ENCODE results near the gene NR3C1.
A peak's percentile ranks its signal among the peaks of the same experiment; 100 is the strongest.
"Not testable (repeated sequence)": the region's sequence is repeated elsewhere in the genome, so short reads cannot be mapped to it uniquely, and the experiment has no call there.

The NR3C1 gene

DNA sequence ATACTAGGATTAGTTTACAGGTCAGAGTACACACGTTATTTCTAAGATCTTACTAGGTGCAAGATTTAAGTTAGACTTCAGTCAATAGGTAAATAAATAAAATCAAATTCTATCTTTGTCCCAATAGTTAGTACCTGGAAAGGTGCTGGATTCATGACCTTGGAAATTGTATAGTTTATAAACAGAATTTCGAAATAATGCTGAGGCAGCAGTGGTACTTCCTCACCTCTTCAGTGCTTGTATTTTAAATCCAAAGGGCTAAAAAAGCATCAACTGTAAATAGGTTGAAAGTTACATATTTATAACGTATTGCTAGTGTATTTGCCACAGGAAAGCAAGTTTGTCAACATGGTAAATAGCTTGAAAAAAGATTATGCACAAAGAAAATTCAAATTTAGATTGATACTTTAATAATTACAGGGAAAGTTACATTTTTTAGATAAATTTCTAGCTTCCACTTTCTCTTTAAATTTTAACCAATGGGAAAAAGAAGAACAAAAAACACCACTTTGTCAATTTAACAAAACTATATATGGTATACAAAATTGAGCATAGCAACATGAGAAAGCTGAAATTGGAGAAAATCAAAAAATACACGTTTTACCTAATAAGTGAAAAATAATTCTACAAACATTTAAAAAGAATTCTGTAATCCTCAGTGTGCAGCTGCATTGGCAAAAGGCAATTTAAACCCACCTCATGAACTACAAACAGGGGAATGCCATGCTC, 46.5 kb downstream of the NR3C1 start:
- no peak for DNase-seq

DNA sequence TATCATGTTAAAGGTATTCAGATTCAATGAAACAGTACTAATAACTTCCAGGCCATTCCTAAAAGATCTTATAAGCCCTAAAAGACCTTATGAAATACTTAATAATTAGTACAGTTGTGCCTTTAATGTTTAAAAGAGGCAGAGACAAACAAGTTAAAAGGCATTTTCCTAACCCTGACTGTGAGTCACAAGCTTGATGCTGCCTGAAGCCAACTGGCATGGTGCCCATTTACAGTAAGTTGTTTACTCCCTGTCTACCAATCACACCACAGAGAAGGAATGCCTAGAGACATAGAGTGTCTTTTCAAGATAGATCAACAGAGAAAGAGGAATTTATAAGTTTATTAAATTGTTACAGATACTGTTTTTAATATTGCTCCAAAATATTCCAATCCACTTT, 47.8 kb downstream of the NR3C1 start:
- peak; percentile 57 for DNase-seq

DNA sequence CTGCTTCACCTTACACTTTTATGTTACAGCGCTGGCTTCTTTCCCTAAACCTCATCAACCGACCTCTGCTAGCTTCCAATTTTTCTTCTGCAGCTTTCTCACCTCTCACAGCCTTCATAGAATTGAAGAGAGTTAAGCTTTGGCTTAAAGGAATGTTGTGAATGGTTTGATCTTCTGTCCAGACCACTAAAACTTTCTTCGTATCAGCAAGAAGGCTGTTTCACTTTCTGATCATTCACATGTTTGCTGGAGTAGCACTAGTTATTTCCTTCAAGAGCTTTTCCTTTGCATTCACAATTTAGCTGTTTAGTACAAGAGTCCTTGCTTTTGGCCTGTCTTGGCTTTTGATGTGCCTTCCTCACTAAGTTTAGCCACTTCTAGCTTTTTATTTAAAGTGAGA, 49.5 kb downstream of the NR3C1 start:
- no peak for DNase-seq

- no peak for DNase-seq
These were observed 50.8 kb downstream of the NR3C1 start for GRCh38 chr5:143352691-143353090.

- DNase-seq, result no peak
These were observed 52.5 kb downstream of the NR3C1 start for GRCh38 chr5:143350751-143351602.

- DNase-seq, result no peak
These were observed 53.1 kb downstream of the NR3C1 start for GRCh38 chr5:143350341-143350740.

GRCh38 chr5:143349177-143349576, 54.3 kb downstream of the NR3C1 start:
- no peak for DNase-seq

DNA sequence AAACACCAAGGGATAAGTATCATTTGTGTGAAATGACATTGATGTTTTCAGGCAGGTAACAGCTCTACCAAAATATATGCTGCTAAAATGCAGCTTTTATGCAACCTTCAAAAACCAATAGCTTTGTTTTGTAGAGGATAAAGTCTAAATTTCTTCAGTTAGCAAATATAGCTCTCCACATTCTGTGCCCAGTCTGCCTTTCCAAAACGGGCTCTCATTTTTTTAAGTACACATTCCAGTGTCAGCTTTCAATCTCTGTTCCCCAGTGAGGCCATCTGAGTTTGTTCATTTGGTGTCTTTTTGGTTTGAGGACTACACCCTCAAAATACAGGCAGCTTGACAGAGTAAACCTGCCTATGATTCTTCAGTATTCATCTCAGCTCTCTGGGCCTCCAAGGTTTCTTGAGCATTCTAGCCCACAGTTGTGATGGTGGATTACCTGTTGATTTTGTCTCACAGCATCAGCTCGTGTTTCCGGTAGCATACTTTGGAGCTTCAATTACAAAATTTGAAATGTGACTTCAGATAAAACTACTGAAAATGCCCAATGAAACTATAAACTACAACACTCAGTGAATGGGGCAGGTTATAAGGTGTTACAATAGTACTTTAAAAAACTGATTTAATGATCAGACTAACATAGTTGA, 55.7 kb downstream of the NR3C1 start:
- DNase-seq, result no peak

GRCh38 chr5:143347046-143347445, 56.4 kb downstream of the NR3C1 start:
- no peak for DNase-seq

- DNase-seq, result no peak
These were observed 57.6 kb downstream of the NR3C1 start for GRCh38 chr5:143345671-143346440.

DNA sequence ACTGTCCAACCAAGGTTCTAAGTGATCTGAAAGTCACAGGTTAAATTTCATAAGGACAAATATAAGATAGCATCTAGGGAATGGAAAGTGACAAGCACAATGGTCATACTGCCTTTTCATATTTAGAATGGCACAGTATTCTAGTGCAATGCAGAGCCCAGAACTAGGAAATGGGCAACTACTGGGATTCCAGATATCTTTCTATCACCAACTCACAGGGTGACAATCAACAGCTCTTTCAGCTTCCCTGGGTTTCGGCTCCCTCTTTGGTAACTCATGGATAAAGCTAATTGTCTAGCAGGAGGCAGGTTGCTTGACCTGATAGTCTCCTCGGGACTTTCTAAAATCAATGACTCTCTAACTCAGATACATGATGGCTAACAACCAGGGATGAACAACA, 60.4 kb downstream of the NR3C1 start:
- no peak for DNase-seq

DNA sequence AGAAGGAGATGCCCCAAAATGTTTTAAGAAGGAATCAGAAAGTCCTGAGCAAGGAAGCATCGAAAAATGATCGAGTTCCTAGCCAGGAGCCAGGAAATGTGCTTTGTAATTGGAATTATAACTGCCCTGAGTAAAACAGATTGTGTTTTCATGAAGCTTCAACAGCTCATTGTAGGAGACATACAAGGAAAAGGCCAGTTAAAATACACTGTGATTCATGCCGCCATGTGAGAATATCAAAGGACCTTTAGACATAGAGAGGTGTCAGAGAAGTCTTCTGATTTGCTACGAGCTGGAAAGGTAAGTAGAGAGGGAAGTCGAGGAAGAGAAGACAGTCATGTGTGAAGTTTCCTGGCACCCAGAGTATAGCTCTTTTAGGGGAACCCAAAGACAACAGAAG, 60.9 kb downstream of the NR3C1 start:
- no peak for DNase-seq

- no peak for DNase-seq
These were observed 61.5 kb downstream of the NR3C1 start for GRCh38 chr5:143341807-143342570.

- DNase-seq, result no peak
These were observed 62.4 kb downstream of the NR3C1 start for GRCh38 chr5:143340891-143341685.

- no peak for DNase-seq
These were observed 64.7 kb downstream of the NR3C1 start for GRCh38 chr5:143338658-143339366.

DNA sequence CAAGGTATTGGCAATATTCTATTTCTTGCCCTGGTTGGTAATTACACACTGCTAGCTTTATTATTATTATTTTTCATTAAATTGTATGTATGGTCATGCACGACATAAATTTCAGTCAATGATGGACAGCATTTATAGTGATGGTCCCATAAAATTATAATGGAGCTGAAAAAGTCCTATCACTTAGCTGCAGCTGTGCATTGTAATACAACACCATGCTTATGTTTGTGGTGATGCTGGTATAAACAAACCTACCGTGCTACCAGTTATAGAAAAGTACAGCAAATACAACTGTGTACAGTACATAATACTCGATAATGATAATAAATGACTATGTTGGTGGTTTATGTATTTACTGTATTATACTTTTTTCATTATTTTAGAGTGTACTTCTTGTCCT, 65.5 kb downstream of the NR3C1 start:
- no peak for DNase-seq

DNA sequence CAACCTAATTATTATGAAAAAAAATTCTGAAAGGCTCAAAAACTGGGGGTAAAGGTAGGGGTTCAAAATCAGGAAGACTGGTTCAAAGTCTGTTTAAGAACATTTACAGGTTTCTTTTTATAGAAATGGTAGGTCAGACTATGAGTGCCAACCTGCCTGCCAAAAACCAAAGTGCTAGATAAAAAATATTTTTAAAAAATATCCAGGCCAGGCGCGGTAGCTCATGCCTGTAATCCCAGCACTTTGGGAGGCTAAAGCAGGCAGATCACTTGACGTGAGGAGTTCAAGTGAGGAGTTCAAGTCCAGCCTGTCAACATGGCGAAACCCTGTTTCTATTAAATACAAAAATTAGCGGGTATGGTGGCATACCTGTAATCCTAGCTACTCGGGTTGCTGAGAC, 67.0 kb downstream of the NR3C1 start:
- DNase-seq, result no peak

DNA sequence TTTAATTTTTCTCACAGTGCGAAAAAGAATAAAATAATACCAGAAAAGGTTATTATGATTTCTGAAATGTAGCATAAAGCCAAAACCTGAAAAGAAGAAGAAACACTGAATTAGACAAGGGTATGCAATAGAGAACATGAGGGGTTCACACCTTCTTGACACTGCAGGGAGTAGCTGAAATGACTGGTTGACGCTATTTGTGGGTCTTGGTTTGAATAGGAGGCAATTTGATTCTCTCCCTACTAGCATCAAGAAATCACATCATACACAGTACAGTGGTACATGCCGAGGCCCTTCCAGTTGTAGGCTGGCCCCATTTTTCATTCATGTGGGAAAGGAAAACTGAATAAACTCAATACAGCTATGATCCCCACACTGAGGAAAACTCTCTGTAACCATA, 68.6 kb downstream of the NR3C1 start:
- DNase-seq, result no peak

- DNase-seq, result not testable (repeated sequence)
These were observed 69.1 kb downstream of the NR3C1 start for GRCh38 chr5:143334380-143334779.

- no peak for DNase-seq
These were observed 71.5 kb downstream of the NR3C1 start for GRCh38 chr5:143331956-143332355.

- no peak for DNase-seq
These were observed 73.6 kb downstream of the NR3C1 start for GRCh38 chr5:143329843-143330242.

All from NCI-H1436 (cell line).